K562 (cell line): ENCODE data around the gene MED29. TPM values are rescaled to one million over a fixed set of nuclear protein-coding genes. Genes with fewer than 3 reads are reported as not detected.

Experiments used
- ATAC-seq: fragments of 200-7000 bp; cut with Tn5 transposase; 3 replicates; pipeline ENCODE4 v1.9.1; 2020; ENCODE audit warnings: moderate library complexity
- BruUV-seq: library from RNA; stranded (reverse); fragments of 400-500 nt; replicated peaks from 2 replicates; lab custom pipeline; 2021; lab: Mats Ljungman, UMichigan
- CTCF ChIA-PET: fragments of 300-600 bp; formaldehyde crosslinking; extraction: SDS; loops from one replicate; lab custom pipeline; 2021; ENCODE audit warnings: low intra/inter-chr PET ratio; lab: Yijun Ruan, JAX
- POLR2A ChIA-PET: fragments of 300-600, 350-650 bp; sonication (Branson Sonifier 250); formaldehyde crosslinking; extraction: SDS; loops from one replicate; lab custom pipeline; 2021; ENCODE audit warnings: antibody characterized with exemption, inconsistent platforms; lab: Yijun Ruan, JAX
- DNase-seq, 4 experiments: peaks; one replicate each; pipeline versions ENCODE4 v3.0.0 to v3.0.0-alpha.2; 2011 to 2018; ENCODE audit warnings: low spot score in 3 of 4, mixed read lengths in 3 of 4; ENCODE audit errors: extremely low read depth in 1 of 4
- FAIRE-seq: peaks from 2 replicates; lab custom pipeline; 2011; peaks lifted over from hg19 to GRCh38; lab: Jason Lieb, UNC
- H2AFZ ChIP-seq: 2 replicates; pipeline ENCODE4 v1.6.0; 2011; ENCODE audit warnings: low read depth, low read length, control low read depth, inconsistent platforms
- H3K27ac ChIP-seq: fragments of 200-600 bp; 3 replicates; pipeline ENCODE4 v1.8.0; 2011; ENCODE audit warnings: low read depth, mild to moderate bottlenecking, control low read depth, inconsistent platforms, low read length, moderate library complexity, mixed read lengths; ENCODE audit errors: extremely low read depth
- H3K27me3 ChIP-seq, 2 experiments: fragments of 300-600 bp in 1 of 2; 2 replicates in 1 of 2; 3 replicates in 1 of 2; pipeline versions ENCODE4 v1.6.0 to v1.8.0; 2011; ENCODE audit warnings: inconsistent platforms in 2 of 2, low read length in 2 of 2, mild to moderate bottlenecking in 1 of 2, mixed read lengths in 1 of 2, moderate library complexity in 1 of 2; ENCODE audit not compliant: control insufficient read depth in 2 of 2, insufficient read depth in 2 of 2
- H3K36me3 ChIP-seq: fragments of 300-600 bp; 3 replicates; pipeline ENCODE4 v1.8.0; 2011; ENCODE audit warnings: mild to moderate bottlenecking, low read length, inconsistent platforms; ENCODE audit not compliant: control insufficient read depth, insufficient read depth
- H3K4me1 ChIP-seq, 2 experiments: fragments of 200-600 bp in 1 of 2; replicated peaks in 1 of 2; 2 replicates in 1 of 2; 3 replicates in 1 of 2; pipeline versions ENCODE4 v1.5.1 to v1.8.0; 2011; ENCODE audit warnings: inconsistent platforms in 2 of 2, low read length in 2 of 2, mild to moderate bottlenecking in 1 of 2, mixed read lengths in 1 of 2, moderate library complexity in 1 of 2; ENCODE audit not compliant: control insufficient read depth in 2 of 2, insufficient read depth in 2 of 2
- H3K4me2 ChIP-seq: 2 replicates; pipeline ENCODE4 v1.6.1; 2011; ENCODE audit warnings: low read length, control low read depth, inconsistent platforms, mixed read lengths; ENCODE audit not compliant: insufficient read depth
- H3K4me3 ChIP-seq: fragments of 200-600 bp; sonication (generic), shearing (Covaris generic); 2 replicates; pipeline ENCODE4 v1.5.1; 2016; ENCODE audit warnings: control low read depth, inconsistent platforms
- H3K79me2 ChIP-seq: fragments of 200-600 bp; 3 replicates; pipeline ENCODE4 v1.8.0; 2011; ENCODE audit warnings: low read length, inconsistent platforms; ENCODE audit not compliant: control insufficient read depth, insufficient read depth
- H3K9ac ChIP-seq, 2 experiments: 2 replicates each; pipeline versions ENCODE4 v1.6.0 to v1.6.1; 2011; ENCODE audit warnings: low read depth in 2 of 2, low read length in 2 of 2, control low read depth in 1 of 2, inconsistent platforms in 1 of 2, mild to moderate bottlenecking in 1 of 2, mixed read lengths in 1 of 2; ENCODE audit not compliant: insufficient read depth in 1 of 2
- H3K9me1 ChIP-seq: one replicate; pipeline ENCODE4 v1.6.0; 2011; ENCODE audit warnings: inconsistent platforms, mild to moderate bottlenecking, low read length, moderate library complexity; ENCODE audit not compliant: control insufficient read depth, insufficient read depth
- H3K9me3 ChIP-seq: replicated peaks from 2 replicates; pipeline ENCODE4 v1.5.1; 2011; ENCODE audit warnings: low read depth, low read length, inconsistent platforms; ENCODE audit not compliant: control insufficient read depth, insufficient read depth
- H4K20me1 ChIP-seq: replicated peaks from 2 replicates; pipeline ENCODE4 v1.6.1; 2011; ENCODE audit warnings: low read length, inconsistent platforms, mixed read lengths; ENCODE audit not compliant: control insufficient read depth, insufficient read depth
- BHLHE40 ChIP-seq: IDR thresholded peaks from 2 replicates; pipeline ENCODE4 v1.6.1; 2011; ENCODE audit warnings: low read length, improper control_type of control experiment
- HCFC1 ChIP-seq: IDR thresholded peaks from 2 replicates; pipeline ENCODE4 v1.6.1; 2012; ENCODE audit warnings: low read depth, low read length, improper control_type of control experiment
- KLF1 ChIP-seq: fragments of 450-650 bp; IDR thresholded peaks from 2 replicates; pipeline ENCODE4 v1.6.1; 2016; ENCODE audit warnings: missing genetic modification characterization, missing compliant biosample characterization
- POLR2AphosphoS2 ChIP-seq: IDR thresholded peaks from 2 replicates; pipeline ENCODE4 v1.6.1; 2012; ENCODE audit warnings: low read length, improper control_type of control experiment
- POU5F1 ChIP-seq: fragments of 150-350 bp; IDR thresholded peaks from 2 replicates; pipeline ENCODE4 v1.6.1; 2014; ENCODE audit warnings: borderline replicate concordance, low read length, low read depth, mild to moderate bottlenecking; ENCODE audit not compliant: partially characterized antibody
- SMARCC2 ChIP-seq: fragments of 450-650 bp; IDR thresholded peaks from 2 replicates; pipeline ENCODE4 v1.6.1; 2017; ENCODE audit warnings: antibody characterized with exemption, moderate library complexity, mild to moderate bottlenecking, low read depth
- TAL1 ChIP-seq: fragments of 450-650 bp; IDR thresholded peaks from 2 replicates; pipeline ENCODE4 v1.6.1; 2016; ENCODE audit warnings: mild to moderate bottlenecking
- ZBTB7A ChIP-seq: IDR thresholded peaks from 2 replicates; pipeline ENCODE4 v1.6.1; 2011; ENCODE audit warnings: low read depth, mild to moderate bottlenecking, low read length, moderate library complexity, borderline replicate concordance; ENCODE audit not compliant: control insufficient read depth
- ZFP1 ChIP-seq: fragments of 450-650 bp; formaldehyde crosslinking; IDR thresholded peaks from 2 replicates; pipeline ENCODE4 v1.4.0; 2020; ENCODE audit warnings: mild to moderate bottlenecking, mixed read lengths
- ZFP36 ChIP-seq: fragments of 150-350 bp; IDR thresholded peaks from 2 replicates; pipeline ENCODE4 v1.6.1; 2018; ENCODE audit warnings: low read length, low read depth; ENCODE audit not compliant: partially characterized antibody
- ZNF24 ChIP-seq: fragments of 450-650 bp; IDR thresholded peaks from 2 replicates; pipeline ENCODE4 v1.6.1; 2016
- WGBS: fragments of 100-300 bp; shearing (Covaris generic); methylation state at CpG from one replicate; pipeline ENCODE4 v1.1.6; 2016; ENCODE audit warnings: low coverage, mixed read lengths; ENCODE audit not compliant: insufficient coverage; ENCODE audit errors: missing lambda C conversion rate; 5-methylcytosine and 5-hydroxymethylcytosine counted together
- in situ Hi-C: fragments of 300-500 bp; cut with MboI; formaldehyde crosslinking; loops from 4 replicates; pipeline ENCODE4 v1.15.0; 2018; ENCODE audit warnings: inconsistent platforms, mixed read lengths
- intact Hi-C: fragments of 100-400 bp; cut with micrococcal nuclease; formaldehyde crosslinking; loops from 2 replicates; pipeline ENCODE4 v1.14.2; 2022
- polyA plus RNA-seq, 8 experiments: library from polyadenylated mRNA; depleted of rRNA in 4 of 8; stranded (reverse) in 5 of 8; unstranded in 3 of 8; fragments of >200 nt; fragmentation: Nextera tagmentation in 2 of 8; fragmentation: Illumina TruSeq in 1 of 8; extraction: Ambion mirVana in 2 of 8; extraction: Trizol in 1 of 8; gene quantifications; 2 replicates each; pipeline versions ENCODE4 v1.2.1 to v1.2.3, GENCODE V29; 2011 to 2014; ENCODE audit warnings: inconsistent platforms in 1 of 8, missing spikeins in 1 of 8
- total RNA-seq, 7 experiments: library from RNA; depleted of rRNA in 6 of 7; stranded (reverse); fragments of >200 nt in 6 of 7; fragmentation: Illumina TruSeq in 2 of 7; extraction: Trizol in 2 of 7; gene quantifications; 2 replicates each; pipeline versions ENCODE4 v1.2.1 to v1.2.3, GENCODE V29; 2011 to 2021; ENCODE audit warnings: low replicate concordance in 1 of 7
- TF ChIP-seq, protein P1 (sequence below): IDR thresholded peaks from 2 replicates; pipeline ENCODE4 v1.6.1; 2011; ENCODE audit warnings: borderline replicate concordance, low read depth, mild to moderate bottlenecking, moderate library complexity, low read length; ENCODE audit not compliant: insufficient read depth, poor library complexity, severe bottlenecking
- TF ChIP-seq, protein P2 (sequence below), 2 experiments: fragments of 200-800 bp in 1 of 2; sonication (Bioruptor generic) in 1 of 2; sonication (generic) in 1 of 2; formaldehyde crosslinking in 1 of 2; IDR thresholded peaks in 1 of 2; conservative IDR thresholded peaks in 1 of 2; 2 replicates each; pipeline versions ENCODE4 v1.5.0 to v1.6.1; 2016 to 2020; ENCODE audit warnings: missing compliant biosample characterization in 1 of 2, missing genetic modification characterization in 1 of 2, missing genetic modification reagents in 1 of 2
- TF ChIP-seq, protein P3 (sequence below): fragments of 250-450 bp; sonication (Bioruptor Pico); IDR thresholded peaks from 2 replicates; pipeline ENCODE4 v1.4.0; 2020; ENCODE audit warnings: mild to moderate bottlenecking

The MED29 gene
- total and polyA plus RNA-seq, 9 of the 15 experiments (the other 6 are each of a cell fraction or from before 2014, with no cell fraction given): 1.8 to 22.6 (median 12.4) TPM

- TF ChIP-seq, protein P1, sequence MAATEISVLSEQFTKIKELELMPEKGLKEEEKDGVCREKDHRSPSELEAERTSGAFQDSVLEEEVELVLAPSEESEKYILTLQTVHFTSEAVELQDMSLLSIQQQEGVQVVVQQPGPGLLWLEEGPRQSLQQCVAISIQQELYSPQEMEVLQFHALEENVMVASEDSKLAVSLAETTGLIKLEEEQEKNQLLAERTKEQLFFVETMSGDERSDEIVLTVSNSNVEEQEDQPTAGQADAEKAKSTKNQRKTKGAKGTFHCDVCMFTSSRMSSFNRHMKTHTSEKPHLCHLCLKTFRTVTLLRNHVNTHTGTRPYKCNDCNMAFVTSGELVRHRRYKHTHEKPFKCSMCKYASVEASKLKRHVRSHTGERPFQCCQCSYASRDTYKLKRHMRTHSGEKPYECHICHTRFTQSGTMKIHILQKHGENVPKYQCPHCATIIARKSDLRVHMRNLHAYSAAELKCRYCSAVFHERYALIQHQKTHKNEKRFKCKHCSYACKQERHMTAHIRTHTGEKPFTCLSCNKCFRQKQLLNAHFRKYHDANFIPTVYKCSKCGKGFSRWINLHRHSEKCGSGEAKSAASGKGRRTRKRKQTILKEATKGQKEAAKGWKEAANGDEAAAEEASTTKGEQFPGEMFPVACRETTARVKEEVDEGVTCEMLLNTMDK: no peak
- no peak for TF ChIP-seq KLF1
- 0 out of 2 replicates have a peak, but pooled peaks have one; percentile 10 for TF ChIP-seq TAL1
- TF ChIP-seq SMARCC2: no peak
- TF ChIP-seq HCFC1: no peak
- TF ChIP-seq POU5F1: no peak
Observed at GRCh38 chr19:39411832-39412099, 20.6 kb downstream of the MED29 start (continued).

- ATAC-seq (peak; percentile 83), FAIRE-seq (peak; percentile 99), DNase-seq (peak; percentile 92 to 99 (median 94))
- intact Hi-C loops: loop anchor here (1.0 to 5.0 kb wide), 3 partner anchors 15 to 290 kb away; no protein-coding TSS in a partner anchor
- no peaks in the 10 kb centered on the region for H3K9me3 ChIP-seq
- peaks cover 4% of the 10 kb centered on the region; the same call in 1 of the 2 replicates for H4K20me1 ChIP-seq
- WGBS: under 1% methylated on average over 46 of the region's 60 CpGs
- in situ Hi-C loops: no loop called here
- BruUV-seq: no TSS peak
- H3K27ac ChIP-seq: peak within 1 kb of the TSS; percentile 98
- no peaks in the 10 kb centered on the region for H3K9me1 ChIP-seq
- peaks cover 56% of the 10 kb centered on the region for H3K79me2 ChIP-seq
- H3K4me3 ChIP-seq: peak within 1 kb of the TSS; percentile 71
- POLR2A ChIA-PET: interaction anchor here (0.6 to 1.4 kb wide), 5 partner anchors 11 to 24 kb away, joined by 3 to 8 read pairs (median 4); partner anchors contain the start of genes MED29, PAF1 and RPS16
- peak within 1 kb of the TSS; percentile 86 to 97 for H3K9ac ChIP-seq
- H3K4me1 ChIP-seq: peaks cover 39 to 77% of the 10 kb centered on the region in 2 experiments
- peak within 1 kb of the TSS; percentile 78 for H2AFZ ChIP-seq
- peak within 1 kb of the TSS; percentile 77 for H3K4me2 ChIP-seq
- peaks cover 24% of the 10 kb centered on the region; the same call in 2 of the 3 replicates for H3K36me3 ChIP-seq
- H3K27me3 ChIP-seq: no peaks in the 10 kb centered on the region
- CTCF ChIA-PET: interaction anchor here (0.6 to 3.7 kb wide), 10 partner anchors 10 to 482 kb away, joined by 3 to 74 read pairs (median 4); no protein-coding TSS in a partner anchor
- TF ChIP-seq ZFP36: peak; percentile 82
- TF ChIP-seq POLR2AphosphoS2: 0 out of 2 replicates have a peak, but pooled peaks have one; percentile 32
- peak; percentile 8; the same call in 1 of the 2 replicates for TF ChIP-seq ZNF24
- TF ChIP-seq, protein P2, sequence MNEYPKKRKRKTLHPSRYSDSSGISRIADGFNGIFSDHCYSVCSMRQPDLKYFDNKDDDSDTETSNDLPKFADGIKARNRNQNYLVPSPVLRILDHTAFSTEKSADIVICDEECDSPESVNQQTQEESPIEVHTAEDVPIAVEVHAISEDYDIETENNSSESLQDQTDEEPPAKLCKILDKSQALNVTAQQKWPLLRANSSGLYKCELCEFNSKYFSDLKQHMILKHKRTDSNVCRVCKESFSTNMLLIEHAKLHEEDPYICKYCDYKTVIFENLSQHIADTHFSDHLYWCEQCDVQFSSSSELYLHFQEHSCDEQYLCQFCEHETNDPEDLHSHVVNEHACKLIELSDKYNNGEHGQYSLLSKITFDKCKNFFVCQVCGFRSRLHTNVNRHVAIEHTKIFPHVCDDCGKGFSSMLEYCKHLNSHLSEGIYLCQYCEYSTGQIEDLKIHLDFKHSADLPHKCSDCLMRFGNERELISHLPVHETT (CRISPR knock-in tag; conservative IDR thresholded peaks at IDR 0.05 in 1 of 2, IDR thresholded peaks at IDR 0.05 in 1 of 2): peak in 1 of 2 experiments; percentile 73; a peak in 1 of 4 replicates
- TF ChIP-seq, protein P3, sequence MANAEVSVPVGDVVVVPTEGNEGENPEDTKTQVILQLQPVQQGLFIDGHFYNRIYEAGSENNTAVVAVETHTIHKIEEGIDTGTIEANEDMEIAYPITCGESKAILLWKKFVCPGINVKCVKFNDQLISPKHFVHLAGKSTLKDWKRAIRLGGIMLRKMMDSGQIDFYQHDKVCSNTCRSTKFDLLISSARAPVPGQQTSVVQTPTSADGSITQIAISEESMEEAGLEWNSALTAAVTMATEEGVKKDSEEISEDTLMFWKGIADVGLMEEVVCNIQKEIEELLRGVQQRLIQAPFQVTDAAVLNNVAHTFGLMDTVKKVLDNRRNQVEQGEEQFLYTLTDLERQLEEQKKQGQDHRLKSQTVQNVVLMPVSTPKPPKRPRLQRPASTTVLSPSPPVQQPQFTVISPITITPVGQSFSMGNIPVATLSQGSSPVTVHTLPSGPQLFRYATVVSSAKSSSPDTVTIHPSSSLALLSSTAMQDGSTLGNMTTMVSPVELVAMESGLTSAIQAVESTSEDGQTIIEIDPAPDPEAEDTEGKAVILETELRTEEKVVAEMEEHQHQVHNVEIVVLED (CRISPR knock-in tag): peak; percentile 34; the same call in 1 of the 2 replicates
- peak; percentile 99 for TF ChIP-seq BHLHE40
- 0 out of 2 replicates have a peak, but pooled peaks have one; percentile 40 for TF ChIP-seq ZFP1 (CRISPR knock-in tag)
- peak; percentile 100 for TF ChIP-seq ZBTB7A
Observed at GRCh38 chr19:39412100-39412866, 21.1 kb downstream of the MED29 start, which contains the start of gene PLEKHG2. TSS of gene PLEKHG2 (plus strand) at chr19:39412669. CDS start at chr19:39414087, 1,418 bp downstream.
